Lung (tissue), 12 donors: ENCODE measurements around the gene TXNDC8. TPM values are rescaled to one million over a fixed set of nuclear protein-coding genes. Genes with fewer than 3 reads are reported as not detected.

ENCODE experiments used
- ATAC-seq: fragments of 200-7000 bp; cut with Tn5 transposase; one replicate; pipeline ENCODE4 v1.9.1; 2020; ENCODE audit warnings: moderate number of reproducible peaks; ENCODE audit not compliant: insufficient read depth, low FRiP score
- DNase-seq, 3 donors: peaks; one replicate each; pipeline ENCODE4 v3.0.0-alpha.2; 2013 to 2017
- H3K27ac ChIP-seq, 2 donors: one replicate each; pipeline ENCODE4 v1.5.1; 2013; ENCODE audit warnings: mild to moderate bottlenecking in 2 of 2, moderate library complexity in 2 of 2, control low read depth in 1 of 2, inconsistent platforms in 1 of 2, low read depth in 1 of 2, low read length in 1 of 2
- H3K27me3 ChIP-seq, 3 donors: one replicate each; pipeline ENCODE4 v1.5.1; 2013; ENCODE audit warnings: low read length in 2 of 3; ENCODE audit not compliant: control insufficient read depth in 3 of 3, insufficient read depth in 3 of 3
- H3K36me3 ChIP-seq, 4 donors: one replicate each; pipeline ENCODE4 v1.5.1; 2013; ENCODE audit warnings: low read length in 4 of 4, mild to moderate bottlenecking in 1 of 4, moderate library complexity in 1 of 4; ENCODE audit not compliant: control insufficient read depth in 4 of 4, insufficient read depth in 4 of 4
- H3K4me1 ChIP-seq, 5 donors: one replicate each; pipeline ENCODE4 v1.5.1; 2013; ENCODE audit warnings: low read length in 5 of 5, mild to moderate bottlenecking in 2 of 5, moderate library complexity in 1 of 5; ENCODE audit not compliant: control insufficient read depth in 5 of 5, insufficient read depth in 5 of 5
- H3K4me3 ChIP-seq: one replicate; pipeline ENCODE4 v1.5.1; 2013; ENCODE audit warnings: mild to moderate bottlenecking, control low read depth, moderate library complexity
- H3K9ac ChIP-seq, 2 donors: one replicate each; pipeline ENCODE4 v1.5.1; 2013; ENCODE audit warnings: low read length in 2 of 2, control low read depth in 1 of 2; ENCODE audit not compliant: insufficient read depth in 1 of 2
- H3K9me3 ChIP-seq, 4 donors: one replicate each; pipeline ENCODE4 v1.5.1; 2013; ENCODE audit warnings: low read length in 3 of 4, mild to moderate bottlenecking in 1 of 4, moderate library complexity in 1 of 4; ENCODE audit not compliant: control insufficient read depth in 4 of 4, insufficient read depth in 3 of 4
- WGBS, 2 donors: extraction: QIAGEN DNeasy Blood & Tissue Kit; methylation state at CpG; one replicate each; pipeline ENCODE4 v1.1.7; 2013; 5-methylcytosine and 5-hydroxymethylcytosine counted together
- polyA plus RNA-seq, 2 donors: library from polyadenylated mRNA; stranded (reverse); fragments of 200-250 nt; gene quantifications; one replicate each; pipeline ENCODE4 v1.2.1, GENCODE V29; 2013
- total RNA-seq, 2 donors: library from RNA; depleted of rRNA in 1 of 2; stranded (reverse); fragments of >200 nt in 1 of 2; gene quantifications; one replicate each; pipeline ENCODE4 v1.2.1, GENCODE V29; 2014 to 2021
- TF ChIP-seq, protein P1 (sequence below): IDR thresholded peaks from 2 replicates; pipeline ENCODE4 v1.5.1; 2012; ENCODE audit warnings: mild to moderate bottlenecking; ENCODE audit errors: control extremely low read depth, extremely low read depth
- donor health status: control.
- donor health status: control.
- donor health status: Bipolar disorder and iron deficiency.
- donor health status: healthy.
- donor health status: DM: yes; HTN: yes; CAD: no.

Gene TXNDC8
- total and polyA plus RNA-seq, 4 donors: not detected

DNA sequence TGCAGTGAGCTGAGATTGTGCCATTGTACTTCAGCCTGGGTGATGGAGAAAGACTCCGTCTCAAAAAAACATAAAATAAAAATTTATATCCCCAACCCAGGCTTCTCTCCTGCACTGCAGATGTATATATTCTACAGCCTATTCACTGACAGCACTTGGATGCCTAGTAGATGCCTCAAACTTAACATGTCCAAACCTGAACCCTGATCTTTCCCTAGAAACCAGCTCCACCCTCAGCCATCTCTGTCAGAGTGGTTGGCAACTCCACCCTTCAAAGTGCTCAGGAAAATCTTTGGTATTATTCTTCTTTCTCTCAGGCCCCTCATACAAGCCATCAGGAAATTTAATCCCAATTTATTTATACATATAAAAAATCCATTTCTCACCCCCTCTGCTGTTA lies 44.4 kb downstream of the TXNDC8 start:
- H3K4me1 ChIP-seq: no peaks in the 10 kb centered on the region
- no peak overlapping the region for H3K27ac ChIP-seq
- DNase-seq (no peak), ATAC-seq (no peak)
- H3K27me3 ChIP-seq: no peaks in the 10 kb centered on the region
- TF ChIP-seq, protein P1, sequence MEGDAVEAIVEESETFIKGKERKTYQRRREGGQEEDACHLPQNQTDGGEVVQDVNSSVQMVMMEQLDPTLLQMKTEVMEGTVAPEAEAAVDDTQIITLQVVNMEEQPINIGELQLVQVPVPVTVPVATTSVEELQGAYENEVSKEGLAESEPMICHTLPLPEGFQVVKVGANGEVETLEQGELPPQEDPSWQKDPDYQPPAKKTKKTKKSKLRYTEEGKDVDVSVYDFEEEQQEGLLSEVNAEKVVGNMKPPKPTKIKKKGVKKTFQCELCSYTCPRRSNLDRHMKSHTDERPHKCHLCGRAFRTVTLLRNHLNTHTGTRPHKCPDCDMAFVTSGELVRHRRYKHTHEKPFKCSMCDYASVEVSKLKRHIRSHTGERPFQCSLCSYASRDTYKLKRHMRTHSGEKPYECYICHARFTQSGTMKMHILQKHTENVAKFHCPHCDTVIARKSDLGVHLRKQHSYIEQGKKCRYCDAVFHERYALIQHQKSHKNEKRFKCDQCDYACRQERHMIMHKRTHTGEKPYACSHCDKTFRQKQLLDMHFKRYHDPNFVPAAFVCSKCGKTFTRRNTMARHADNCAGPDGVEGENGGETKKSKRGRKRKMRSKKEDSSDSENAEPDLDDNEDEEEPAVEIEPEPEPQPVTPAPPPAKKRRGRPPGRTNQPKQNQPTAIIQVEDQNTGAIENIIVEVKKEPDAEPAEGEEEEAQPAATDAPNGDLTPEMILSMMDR: no peak
- H3K9ac ChIP-seq: no peak overlapping the region
- 93 to 100% methylated on average over 1 of the region's 1 CpG for WGBS, 2 donors
- no peaks in the 10 kb centered on the region for H3K9me3 ChIP-seq
- no peak overlapping the region for H3K4me3 ChIP-seq
- no peaks in the 10 kb centered on the region for H3K36me3 ChIP-seq

DNA sequence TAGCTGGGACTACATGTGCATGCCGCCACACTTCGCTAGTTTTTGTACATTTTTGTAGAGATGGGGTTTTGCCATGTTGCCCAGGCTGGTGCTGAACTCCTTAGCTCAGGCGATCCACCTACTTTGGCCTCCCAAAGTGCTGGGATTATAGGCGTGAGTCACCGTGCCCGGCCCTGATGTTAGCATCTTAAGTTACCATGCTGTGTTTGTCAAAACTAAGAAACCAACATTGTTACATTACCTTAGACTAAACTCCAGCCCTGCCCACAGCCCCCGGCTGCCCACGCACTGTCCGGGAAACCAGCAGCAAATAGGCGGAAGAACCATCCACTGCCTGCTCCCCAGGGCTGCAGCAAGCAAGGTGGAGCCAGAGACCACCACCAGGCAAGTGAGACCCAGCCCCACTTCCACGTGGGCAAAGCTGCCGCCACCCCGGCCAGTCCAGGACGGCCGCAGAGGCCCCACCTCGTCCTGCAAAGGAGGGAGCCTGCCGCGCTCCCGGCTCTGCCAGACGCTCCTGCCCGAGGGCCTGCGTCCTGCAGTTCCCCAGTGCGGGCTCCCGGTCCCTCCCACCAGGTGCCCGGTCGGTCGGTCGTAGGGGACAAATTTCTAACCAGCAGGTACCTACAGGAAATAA lies 45.6 kb downstream of the TXNDC8 start:
- no peak for DNase-seq
- TF ChIP-seq, protein P1: no peak
- ATAC-seq: no peak
- Histone ChIP-seq H3K27me3 (no peaks in the 10 kb centered on the region), H3K9me3 (no peaks in the 10 kb centered on the region), H3K27ac (no peak overlapping the region), H3K4me1 (no peaks in the 10 kb centered on the region), H3K9ac (no peak overlapping the region), H3K4me3 (no peak overlapping the region), H3K36me3 (no peaks in the 10 kb centered on the region)
- WGBS, 2 donors: 90 to 92% methylated on average over 28 of the region's 28 CpGs

DNA sequence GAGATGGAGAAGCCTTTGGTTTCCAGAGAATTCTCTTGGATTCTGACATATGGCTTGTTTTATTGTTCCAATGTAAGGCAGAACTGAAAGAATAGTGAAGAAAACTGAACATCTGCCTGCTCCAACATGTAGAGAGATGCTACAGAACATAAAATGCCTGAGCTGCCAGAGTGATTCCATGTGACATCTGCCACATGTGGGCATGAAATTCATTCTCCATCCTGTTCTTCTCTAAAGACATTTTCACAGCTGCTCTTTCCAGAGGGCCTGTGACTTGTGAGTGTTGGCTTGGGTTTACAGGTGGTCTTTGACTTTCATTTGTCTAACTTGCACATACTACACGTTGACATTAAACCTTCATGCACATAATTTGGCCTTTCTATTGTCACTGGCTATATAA lies 47.7 kb downstream of the TXNDC8 start:
- DNase-seq (no peak), ATAC-seq (no peak)
- Histone ChIP-seq H3K27me3 (no peaks in the 10 kb centered on the region), H3K9me3 (no peaks in the 10 kb centered on the region), H3K4me1 (no peaks in the 10 kb centered on the region), H3K36me3 (no peaks in the 10 kb centered on the region), H3K27ac (no peak overlapping the region), H3K9ac (no peak overlapping the region), H3K4me3 (no peak overlapping the region)
- TF ChIP-seq, protein P1: no peak
- 79 to 84% methylated on average over 1 of the region's 1 CpG for WGBS, 2 donors

DNA sequence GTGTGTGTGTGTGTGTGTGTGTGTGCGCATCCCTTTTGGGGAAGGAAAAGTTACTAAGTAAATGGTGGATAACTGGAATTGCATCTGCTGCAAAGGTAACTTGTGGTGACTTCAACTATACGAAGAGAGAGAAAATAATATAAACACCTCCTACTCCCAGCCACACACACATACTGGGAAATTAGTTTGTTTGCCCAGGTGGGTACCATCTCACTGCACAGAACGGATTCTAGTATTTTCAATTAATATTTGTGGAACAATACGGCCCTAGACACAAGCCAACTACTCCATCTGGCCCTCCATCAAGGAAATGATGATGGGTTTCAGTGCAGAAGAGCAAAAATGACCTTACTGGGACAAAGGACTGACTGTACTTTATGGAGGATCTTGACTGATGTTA lies 49.2 kb downstream of the TXNDC8 start:
- TF ChIP-seq, protein P1: no peak
- 76 to 85% methylated on average over 4 of the region's 4 CpGs for WGBS, 2 donors
- Histone ChIP-seq H3K27ac (no peak overlapping the region), H3K4me1 (no peaks in the 10 kb centered on the region), H3K4me3 (no peak overlapping the region), H3K9ac (no peak overlapping the region), H3K27me3 (no peaks in the 10 kb centered on the region), H3K36me3 (no peaks in the 10 kb centered on the region), H3K9me3 (no peaks in the 10 kb centered on the region)
- no peak for DNase-seq
- no peak for ATAC-seq
